HepG2 (cell line): ENCODE results near the gene DCUN1D4. TPM values are rescaled to one million over a fixed set of nuclear protein-coding genes. Genes with fewer than 3 reads are reported as not detected.

Experiments
- ATAC-seq: fragments of 200-7000 bp; cut with Tn5 transposase; 3 replicates; pipeline ENCODE4 v1.9.1; 2020; ENCODE audit warnings: mild to moderate bottlenecking, moderate library complexity
- BruUV-seq: library from RNA; stranded (reverse); fragments of 400-500 nt; replicated peaks from 2 replicates; lab custom pipeline; 2021; lab: Mats Ljungman, UMichigan
- CTCF ChIA-PET: fragments of 300-600 bp; formaldehyde crosslinking; extraction: SDS; loops from one replicate; lab custom pipeline; 2021; ENCODE audit warnings: low total read pairs, inconsistent platforms, low intra/inter-chr PET ratio; lab: Yijun Ruan, JAX
- POLR2A ChIA-PET: fragments of 350-600 bp; sonication (Branson Sonifier 250); formaldehyde crosslinking; loops from one replicate; lab custom pipeline; 2020; ENCODE audit warnings: antibody characterized with exemption, inconsistent platforms; lab: Yijun Ruan, JAX
- DNase-seq: peaks from one replicate; pipeline ENCODE4 v3.0.0-alpha.2; 2015; ENCODE audit warnings: low spot score
- FAIRE-seq: peaks from 3 replicates; lab custom pipeline; 2011; peaks lifted over from hg19 to GRCh38; lab: Jason Lieb, UNC
- H2AFZ ChIP-seq: one replicate; pipeline ENCODE4 v1.6.1; 2011; ENCODE audit warnings: low read length, inconsistent platforms
- H3K27ac ChIP-seq: fragments of 300-600 bp; 3 replicates; pipeline ENCODE4 v1.8.0; 2011; ENCODE audit warnings: mixed run types, mild to moderate bottlenecking, mixed read lengths, low read length, inconsistent platforms; ENCODE audit not compliant: insufficient read depth; ENCODE audit errors: extremely low read length
- H3K27me3 ChIP-seq, 2 experiments: fragments of 200-600 bp in 1 of 2; 2 replicates in 1 of 2; 3 replicates in 1 of 2; pipeline versions ENCODE4 v1.6.0 to v1.8.0; 2011; ENCODE audit warnings: low read length in 2 of 2, mild to moderate bottlenecking in 2 of 2, moderate library complexity in 2 of 2, inconsistent platforms in 1 of 2; ENCODE audit not compliant: insufficient read depth in 2 of 2, control insufficient read depth in 1 of 2
- H3K36me3 ChIP-seq, 2 experiments: fragments of 200-600 bp in 1 of 2; replicated peaks in 1 of 2; 2 replicates in 1 of 2; 3 replicates in 1 of 2; pipeline versions ENCODE4 v1.5.1 to v1.8.0; 2011; ENCODE audit warnings: low read length in 2 of 2, inconsistent platforms in 1 of 2; ENCODE audit not compliant: insufficient read depth in 2 of 2, control insufficient read depth in 1 of 2
- H3K4me1 ChIP-seq: 2 replicates; pipeline ENCODE4 v1.5.1; 2012; ENCODE audit warnings: low read length, inconsistent platforms; ENCODE audit not compliant: insufficient read depth
- H3K4me2 ChIP-seq: 2 replicates; pipeline ENCODE4 v1.6.0; 2011; ENCODE audit warnings: low read depth, low read length, inconsistent platforms
- H3K4me3 ChIP-seq, 3 experiments: fragments of 200-600 bp in 1 of 3; sonication (generic), shearing (Covaris generic) in 1 of 3; replicated peaks in 1 of 3; 2 replicates each; pipeline ENCODE4 v1.5.1; 2011 to 2016; ENCODE audit warnings: low read length in 3 of 3, inconsistent platforms in 2 of 3, low read depth in 2 of 3, mild to moderate bottlenecking in 2 of 3, control low read depth in 1 of 3, mixed read lengths in 1 of 3; ENCODE audit not compliant: insufficient read depth in 1 of 3
- H3K79me2 ChIP-seq: one replicate; pipeline ENCODE4 v1.6.1; 2011; ENCODE audit warnings: low read length, inconsistent platforms; ENCODE audit not compliant: insufficient read depth
- H3K9ac ChIP-seq: 2 replicates; pipeline ENCODE4 v1.6.0; 2011; ENCODE audit warnings: mild to moderate bottlenecking, low read depth, low read length, inconsistent platforms; ENCODE audit not compliant: insufficient read depth
- H3K9me3 ChIP-seq: 2 replicates; pipeline ENCODE4 v1.5.1; 2012; ENCODE audit warnings: mild to moderate bottlenecking, low read length
- H4K20me1 ChIP-seq: 2 replicates; pipeline ENCODE4 v1.6.0; 2011; ENCODE audit warnings: inconsistent platforms, mild to moderate bottlenecking, low read length, moderate library complexity; ENCODE audit not compliant: insufficient read depth
- ATF2 ChIP-seq: sonication (generic); formaldehyde crosslinking; IDR thresholded peaks from 2 replicates; pipeline ENCODE4 v1.4.0; 2020; ENCODE audit warnings: missing genetic modification reagents
- CENPX ChIP-seq: sonication (generic); formaldehyde crosslinking; IDR thresholded peaks from 2 replicates; pipeline ENCODE4 v1.9.0; 2021; ENCODE audit warnings: mild to moderate bottlenecking, missing genetic modification reagents, moderate library complexity
- HNRNPH1 ChIP-seq: fragments of 200-400 bp; formaldehyde crosslinking; optimal IDR thresholded peaks from 2 replicates; pipeline ENCODE3; 2017; ENCODE audit warnings: mild to moderate bottlenecking, low read depth, low read length
- MNT ChIP-seq: fragments of 450-650 bp; IDR thresholded peaks from 2 replicates; pipeline ENCODE4 v1.6.1; 2016
- MTF2 ChIP-seq: sonication (generic); formaldehyde crosslinking; IDR thresholded peaks from 2 replicates; pipeline ENCODE4 v1.5.0; 2020; ENCODE audit warnings: missing genetic modification reagents, borderline replicate concordance
- ONECUT2 ChIP-seq: sonication (generic); formaldehyde crosslinking; IDR thresholded peaks from 2 replicates; pipeline ENCODE4 v1.4.0; 2020; ENCODE audit warnings: missing genetic modification reagents
- PAF1 ChIP-seq: IDR thresholded peaks from 2 replicates; pipeline ENCODE4 v1.6.1; 2016; ENCODE audit warnings: missing genetic modification reagents, missing compliant biosample characterization
- YY1 ChIP-seq: IDR thresholded peaks from 2 replicates; pipeline ENCODE4 v1.6.1; 2011; ENCODE audit warnings: low read length, low read depth, moderate library complexity, mild to moderate bottlenecking; ENCODE audit not compliant: insufficient read depth, insufficient replicate concordance
- ZNF7 ChIP-seq: IDR thresholded peaks from 2 replicates; pipeline ENCODE4 v1.6.1; 2016; ENCODE audit warnings: missing biosample characterization, missing genetic modification reagents
- ZNF709 ChIP-seq: sonication (generic); formaldehyde crosslinking; IDR thresholded peaks from 2 replicates; pipeline ENCODE4 v1.5.0; 2020; ENCODE audit warnings: mild to moderate bottlenecking, missing genetic modification reagents
- ZNF713 ChIP-seq: sonication (generic); formaldehyde crosslinking; IDR thresholded peaks from 2 replicates; pipeline ENCODE4 v1.4.0; 2020; ENCODE audit warnings: mild to moderate bottlenecking, missing genetic modification reagents
- ZNF770 ChIP-seq: sonication (generic); formaldehyde crosslinking; IDR thresholded peaks from 2 replicates; pipeline ENCODE4 v1.5.0; 2020; ENCODE audit warnings: mild to moderate bottlenecking, missing genetic modification reagents
- ZSCAN22 ChIP-seq: sonication (generic); formaldehyde crosslinking; IDR thresholded peaks from 2 replicates; pipeline ENCODE4 v1.4.0; 2020; ENCODE audit warnings: mild to moderate bottlenecking, missing genetic modification reagents
- WGBS: methylation state at CpG from one replicate; pipeline ENCODE4 v1.1.6; 2017; ENCODE audit warnings: low lambda C conversion rate; 5-methylcytosine and 5-hydroxymethylcytosine counted together
- in situ Hi-C: cut with HindIII; loops from 2 replicates; pipeline ENCODE4 v1.10.0; 2017; ENCODE audit warnings: low pct_unique_long_range_greater_than_20kb; ENCODE audit not compliant: extremely low pct_ligation_motif_present
- intact Hi-C: fragments of 100-400 bp; cut with micrococcal nuclease; formaldehyde crosslinking; loops from one replicate; pipeline ENCODE4 v1.10.0; 2022; ENCODE audit not compliant: unreplicated experiment
- polyA plus RNA-seq, 8 experiments: library from polyadenylated mRNA; depleted of rRNA in 3 of 8; stranded (reverse) in 7 of 8; unstranded in 1 of 8; fragments of >200 nt; fragmentation: Illumina TruSeq in 4 of 8; extraction: Trizol in 4 of 8; gene quantifications; 2 replicates each; pipeline versions ENCODE4 v1.2.1 to v1.2.3, GENCODE V29; 2011 to 2016; ENCODE audit warnings: low read depth in 4 of 8, missing spikeins in 1 of 8, mixed read lengths in 1 of 8; ENCODE audit not compliant: insufficient read depth in 1 of 8
- total RNA-seq, 5 experiments: library from RNA; depleted of rRNA; stranded (reverse); fragments of >200 nt; fragmentation: Illumina TruSeq; extraction: Trizol; gene quantifications; 2 replicates each; pipeline ENCODE4 v1.2.3, GENCODE V29; 2016; ENCODE audit warnings: low read depth in 1 of 5

Gene DCUN1D4
- total and polyA plus RNA-seq, 2 of the 13 experiments (the other 11 are each of a cell fraction or from before 2014, with no cell fraction given): 27.9 to 44.4 TPM

GRCh38 chr4:51850294-51850693 is 7.3 kb downstream of the DCUN1D4 start:
- H3K4me3 ChIP-seq: no peak overlapping the region
- peaks cover 97% of the 10 kb centered on the region for H3K79me2 ChIP-seq
- no peaks in the 10 kb centered on the region for H3K9me3 ChIP-seq
- BruUV-seq: no TSS peak
- ChIA-PET CTCF (no interaction called here), POLR2A (no interaction called here)
- TF ChIP-seq ONECUT2 (CRISPR knock-in tag) (no peak), PAF1 (CRISPR knock-in tag) (no peak), YY1 (no peak), ZNF709 (CRISPR knock-in tag) (no peak)
- no peak overlapping the region for H3K27ac ChIP-seq
- ATAC-seq: no peak
- in situ Hi-C loops (no loop called here), intact Hi-C loops (no loop called here)
- H3K36me3 ChIP-seq: no peaks in the 10 kb centered on the region
- DNase-seq: no peak
- no peak overlapping the region for H2AFZ ChIP-seq
- 98% methylated on average over 4 of the region's 4 CpGs for WGBS
- H3K4me1 ChIP-seq: peaks cover 58% of the 10 kb centered on the region
- FAIRE-seq: no peak
- H3K4me2 ChIP-seq: no peak overlapping the region
- no peak overlapping the region for H3K9ac ChIP-seq
- no peaks in the 10 kb centered on the region for H3K27me3 ChIP-seq
- H4K20me1 ChIP-seq: no peaks in the 10 kb centered on the region; the same call in 1 of the 2 replicates

GRCh38 chr4:51851090-51851936 is 8.4 kb downstream of the DCUN1D4 start:
- FAIRE-seq (no peak), ATAC-seq (no peak), DNase-seq (no peak)
- Histone ChIP-seq H3K4me1 (peaks cover 47% of the 10 kb centered on the region), H2AFZ (no peak overlapping the region), H3K79me2 (peaks cover 96% of the 10 kb centered on the region), H3K27ac (no peak overlapping the region), H3K9ac (no peak overlapping the region), H3K4me2 (no peak overlapping the region), H3K4me3 (no peak overlapping the region), H3K36me3 (no peaks in the 10 kb centered on the region), H4K20me1 (no peaks in the 10 kb centered on the region; the same call in 1 of the 2 replicates), H3K27me3 (no peaks in the 10 kb centered on the region), H3K9me3 (no peaks in the 10 kb centered on the region)
- WGBS: 91% methylated on average over 6 of the region's 7 CpGs
- intact Hi-C loops (no loop called here), in situ Hi-C loops (no loop called here)
- no TSS peak for BruUV-seq
- ChIA-PET CTCF (no interaction called here), POLR2A (no interaction called here)
- TF ChIP-seq MNT (no peak), ZSCAN22 (CRISPR knock-in tag) (no peak), ZNF770 (CRISPR knock-in tag) (no peak), ZNF713 (CRISPR knock-in tag) (no peak), ATF2 (CRISPR knock-in tag) (no peak), CENPX (CRISPR knock-in tag) (no peak), MTF2 (CRISPR knock-in tag) (no peak), HNRNPH1 (no peak), ZNF7 (CRISPR knock-in tag) (no peak)
